Activated CD4-positive, alpha-beta T cell treated with anti-CD3 and anti-CD28 coated beads, Interleukin-2, amount 50 U/mL, for 1 hour (primary cell): ENCODE results near the gene ANKFN1.
"Not testable (repeated sequence)": the region's sequence is repeated elsewhere in the genome, so short reads cannot be mapped to it uniquely, and the experiment has no call there.

ENCODE experiments used
- DNase-seq: peaks from one replicate; pipeline ENCODE4 v3.0.0-alpha.2; 2020

Gene ANKFN1

GRCh38 chr17:56359518-56359917 lies 206.2 kb downstream of the ANKFN1 start:
- no peak for DNase-seq

DNA sequence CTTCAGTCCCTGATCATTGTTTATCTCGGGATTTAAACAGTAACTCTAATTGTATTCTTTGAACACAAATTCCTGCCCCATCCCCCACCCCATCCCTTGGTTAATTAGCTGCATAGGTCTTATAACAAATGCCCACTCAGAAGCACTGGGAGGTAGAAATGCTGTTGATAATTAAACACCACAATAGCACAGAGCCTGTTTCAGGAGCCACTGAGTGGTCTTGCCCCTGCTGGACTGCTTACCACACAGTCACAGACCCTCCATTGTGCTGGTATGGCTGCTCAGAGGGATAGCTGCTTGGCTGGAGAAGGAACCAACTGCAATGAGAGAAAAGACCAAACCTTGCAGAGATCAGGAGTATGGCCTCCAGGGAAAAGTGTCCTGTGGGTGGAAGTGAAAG lies 214.1 kb downstream of the ANKFN1 start:
- no peak for DNase-seq

DNA sequence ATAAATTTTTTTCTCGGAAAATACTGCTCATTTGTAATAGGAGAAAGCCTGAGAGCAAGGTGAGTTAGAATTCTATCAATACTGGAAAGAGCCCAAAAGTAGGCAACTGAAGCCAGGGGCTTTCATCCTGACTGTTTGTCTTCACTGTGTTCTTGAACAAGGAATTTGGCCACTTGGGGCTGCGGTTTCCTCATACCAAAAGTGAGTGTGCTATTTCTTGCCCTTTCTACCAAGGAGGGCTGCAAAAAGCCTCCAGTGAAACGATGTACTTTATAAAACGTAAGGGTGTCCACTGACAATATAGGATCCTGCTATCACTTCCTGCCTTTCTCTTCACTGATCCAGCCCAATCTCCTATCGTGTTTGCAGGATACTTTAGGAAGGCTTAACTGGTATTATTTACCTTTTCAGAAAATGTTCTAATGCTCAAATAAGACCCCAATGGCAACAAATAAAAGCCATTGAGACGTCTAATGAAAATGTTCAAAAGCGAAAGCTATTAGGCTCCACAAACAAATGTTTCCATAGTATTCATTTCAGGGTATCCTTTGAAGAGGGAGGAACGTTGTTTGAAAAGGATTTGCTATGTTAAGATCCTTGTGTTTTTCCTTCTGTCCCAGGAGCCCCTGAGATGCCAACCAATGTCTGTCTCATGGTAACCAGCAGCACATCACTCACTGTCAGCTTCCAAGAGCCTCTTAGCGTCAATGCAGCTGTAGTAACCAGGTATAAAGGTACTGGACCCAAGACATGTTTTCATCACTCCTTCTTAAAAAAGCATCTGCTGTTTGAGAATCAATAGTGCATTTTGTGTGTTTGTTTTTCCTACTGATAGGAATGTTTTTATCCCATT lies 220.9 kb downstream of the ANKFN1 start:
- DNase-seq: no peak

GRCh38 chr17:56389356-56389755 lies 236.1 kb downstream of the ANKFN1 start:
- no peak for DNase-seq

DNA sequence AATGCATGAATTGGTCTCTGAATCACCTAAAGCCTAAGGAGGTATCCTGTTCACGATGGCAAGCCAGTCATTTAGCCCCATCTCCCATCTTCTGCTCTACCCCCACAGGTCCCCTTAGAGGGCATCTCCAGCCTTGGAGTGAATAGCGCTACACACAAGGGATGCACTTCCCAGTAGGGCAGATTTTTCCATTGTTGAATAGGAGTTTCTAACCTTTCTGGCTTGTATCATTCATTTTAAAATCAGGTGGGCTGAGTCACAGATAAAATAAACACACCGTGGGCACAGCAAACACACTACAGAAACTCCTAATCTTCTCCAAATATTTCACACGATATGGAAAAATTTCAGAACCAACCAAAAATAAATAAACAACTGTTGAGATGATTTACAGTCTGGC lies 239.0 kb downstream of the ANKFN1 start:
- DNase-seq: no peak

- no peak for DNase-seq
These were observed 239.9 kb downstream of the ANKFN1 start for GRCh38 chr17:56393156-56393555.

DNA sequence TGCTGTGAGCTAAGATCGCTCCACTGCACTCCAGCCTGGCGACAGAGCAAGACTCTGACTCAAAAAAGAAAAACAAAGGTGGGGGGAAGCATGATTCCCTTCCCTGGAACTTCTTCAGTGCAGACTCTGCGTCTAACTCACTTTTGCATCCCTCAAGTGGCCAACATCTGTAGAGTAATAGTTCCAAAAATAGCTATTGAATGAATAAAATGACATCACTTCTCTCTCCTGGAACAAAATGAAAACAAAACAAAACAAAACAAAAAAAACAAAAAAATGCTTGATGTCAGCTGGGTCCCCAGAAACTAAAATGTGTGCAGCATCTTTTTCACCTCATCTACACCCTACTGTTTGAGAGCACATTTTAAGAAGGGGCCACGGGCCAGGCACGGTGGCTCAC lies 242.5 kb downstream of the ANKFN1 start:
- no peak for DNase-seq

DNA sequence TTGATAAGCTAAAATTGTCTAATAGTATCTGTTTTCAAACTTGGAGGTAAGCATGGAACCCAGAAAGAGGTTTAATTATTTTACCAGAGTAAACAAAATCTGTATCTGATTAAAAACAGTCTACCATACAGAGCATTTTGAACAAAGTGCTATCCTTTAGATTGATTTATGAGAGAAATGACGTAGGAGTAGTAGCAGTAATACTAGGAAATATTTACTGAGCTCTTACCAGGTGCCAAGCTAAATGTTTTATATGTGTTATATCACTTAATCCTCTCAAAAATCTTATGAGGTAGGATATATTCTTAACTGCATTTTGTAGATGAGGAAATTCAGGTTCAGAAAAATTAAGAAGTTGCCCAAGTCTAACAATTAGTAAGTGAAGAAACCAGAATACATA lies 253.8 kb downstream of the ANKFN1 start:
- DNase-seq: no peak

DNA sequence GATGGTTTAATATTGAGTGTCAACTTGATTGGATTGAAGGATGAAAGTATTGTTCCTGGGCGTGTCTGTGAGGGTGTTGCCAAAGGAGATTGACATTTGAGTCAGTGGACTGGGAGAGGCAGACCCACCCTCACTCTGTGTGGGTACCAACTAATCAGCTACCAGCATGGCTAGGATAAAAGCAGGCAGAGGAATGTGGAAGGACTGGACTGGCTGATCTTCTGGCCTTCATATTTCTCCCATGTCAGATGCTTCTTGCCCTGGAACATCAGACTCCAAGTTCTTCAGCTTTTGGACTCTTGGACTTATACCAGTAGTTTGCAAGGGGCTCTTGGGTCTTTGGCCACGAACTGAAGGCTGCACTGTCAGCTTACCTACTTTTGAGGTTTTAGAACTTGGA lies 259.1 kb downstream of the ANKFN1 start:
- not testable (repeated sequence) for DNase-seq

DNA sequence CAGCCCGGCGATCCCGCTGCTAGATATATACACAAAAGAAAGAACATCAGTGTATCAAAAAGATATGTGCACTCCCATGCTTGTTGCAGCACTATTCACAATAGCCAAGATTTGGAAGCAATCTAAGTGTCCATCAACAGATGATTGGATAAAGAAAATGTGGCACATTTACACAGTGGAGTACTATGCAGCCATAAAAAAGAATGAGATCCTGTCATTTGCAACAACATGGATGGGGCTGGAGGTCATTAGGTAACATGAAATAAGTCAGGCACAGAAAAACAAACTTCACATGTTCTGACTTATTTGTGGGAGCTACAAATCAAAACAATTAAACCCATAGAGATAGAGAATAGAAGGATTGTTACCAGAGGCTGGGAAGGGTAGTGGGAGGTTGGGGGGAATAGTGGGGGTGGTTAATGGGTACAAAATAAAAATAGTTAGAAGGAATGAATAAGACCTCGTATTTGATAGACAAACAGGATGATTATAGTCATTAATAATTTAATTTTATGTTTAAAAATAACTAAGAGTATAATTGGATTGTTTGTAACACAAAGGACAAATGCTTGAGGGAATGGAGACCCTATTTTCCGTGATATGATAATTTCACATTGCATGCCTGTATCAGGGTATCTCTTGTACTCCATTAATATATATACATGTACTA lies 263.5 kb downstream of the ANKFN1 start:
- no peak for DNase-seq

DNA sequence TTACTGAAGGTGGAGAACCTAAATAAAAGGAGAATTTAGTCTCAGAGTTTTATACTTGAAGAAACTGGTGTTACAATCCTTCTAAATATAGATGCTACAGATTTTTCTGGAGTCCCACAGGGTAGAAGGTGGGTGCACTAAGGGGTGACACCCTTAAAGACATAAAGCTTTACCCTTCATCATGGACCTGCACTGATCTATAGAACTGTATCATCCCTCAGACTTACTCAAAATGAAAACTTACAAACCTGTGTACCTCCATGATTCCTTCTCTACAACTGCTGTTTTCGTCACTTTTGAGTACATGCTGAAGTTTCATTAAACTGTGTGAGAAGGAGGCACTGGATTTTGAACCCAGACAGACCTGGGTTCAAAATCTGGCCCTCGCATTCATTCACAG lies 270.7 kb downstream of the ANKFN1 start:
- no peak for DNase-seq

DNA sequence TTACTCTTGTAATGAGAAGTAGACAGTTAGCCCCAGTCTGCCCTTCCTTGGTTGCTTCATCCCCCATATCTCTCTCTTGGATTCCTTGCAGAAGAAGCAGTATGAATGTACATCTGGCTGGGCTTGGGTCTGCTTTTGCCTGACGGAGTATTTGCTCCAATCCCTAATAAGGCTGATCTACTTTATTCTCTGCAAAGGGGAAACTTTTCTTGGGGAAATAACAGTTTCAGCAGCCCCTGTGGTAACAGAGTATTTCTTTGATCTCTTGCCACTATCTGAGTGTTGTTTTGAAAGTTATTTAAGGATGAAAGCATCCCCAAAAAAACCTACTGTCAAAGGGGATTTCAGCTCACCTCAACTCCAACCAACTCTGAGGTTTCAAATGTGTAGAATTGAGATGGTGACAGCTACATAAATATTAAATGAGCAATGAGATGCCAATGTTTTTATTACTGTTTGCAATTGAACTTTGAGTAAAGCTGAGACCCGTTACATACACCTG lies 271.3 kb downstream of the ANKFN1 start:
- DNase-seq: no peak

- DNase-seq: no peak
These were observed 272.2 kb downstream of the ANKFN1 start for GRCh38 chr17:56425483-56425882.

DNA sequence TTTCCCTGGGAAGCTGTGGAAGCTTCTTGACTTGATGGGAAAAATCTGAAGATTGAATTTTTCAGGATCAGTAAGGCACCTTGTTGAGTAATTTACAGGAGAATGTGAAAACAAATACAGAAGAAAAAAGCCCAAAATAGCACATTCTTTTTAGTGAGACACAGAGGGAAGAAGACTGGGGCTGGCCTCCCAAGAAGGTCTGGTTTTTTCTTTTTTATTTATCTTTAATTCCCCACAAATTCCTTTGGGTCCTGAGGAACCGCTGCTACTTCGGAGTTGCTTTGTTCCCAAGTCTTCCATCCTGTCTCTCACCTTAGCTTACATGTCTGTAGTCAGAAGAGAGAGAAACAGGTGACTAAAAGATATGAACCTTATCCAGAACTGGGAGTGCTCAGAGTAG lies 273.6 kb downstream of the ANKFN1 start:
- DNase-seq: no peak

- DNase-seq: no peak
These were observed 278.5 kb downstream of the ANKFN1 start for GRCh38 chr17:56431736-56432135.

- DNase-seq: no peak
These were observed 279.2 kb downstream of the ANKFN1 start for GRCh38 chr17:56432443-56432842.

GRCh38 chr17:56434610-56435009 lies 281.3 kb downstream of the ANKFN1 start:
- no peak for DNase-seq

DNA sequence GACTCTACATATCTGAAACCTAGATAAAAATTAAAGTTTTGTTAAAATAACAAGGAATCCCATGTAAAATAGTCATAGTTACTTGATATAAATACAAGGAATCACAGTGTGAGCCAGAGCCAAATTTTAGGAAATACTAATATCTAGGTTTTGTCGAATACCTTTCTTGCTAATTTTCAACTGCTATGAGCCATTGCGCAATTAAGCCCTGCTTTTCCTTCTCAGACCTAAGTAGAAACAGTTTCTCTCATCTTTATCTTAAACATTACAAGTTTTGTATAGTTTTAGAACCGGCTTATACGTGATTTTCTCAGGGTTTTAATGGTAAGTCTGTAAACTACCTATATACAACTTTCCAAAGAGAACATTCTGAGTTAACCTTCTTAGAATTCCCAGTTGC lies 282.9 kb downstream of the ANKFN1 start:
- no peak for DNase-seq

DNA sequence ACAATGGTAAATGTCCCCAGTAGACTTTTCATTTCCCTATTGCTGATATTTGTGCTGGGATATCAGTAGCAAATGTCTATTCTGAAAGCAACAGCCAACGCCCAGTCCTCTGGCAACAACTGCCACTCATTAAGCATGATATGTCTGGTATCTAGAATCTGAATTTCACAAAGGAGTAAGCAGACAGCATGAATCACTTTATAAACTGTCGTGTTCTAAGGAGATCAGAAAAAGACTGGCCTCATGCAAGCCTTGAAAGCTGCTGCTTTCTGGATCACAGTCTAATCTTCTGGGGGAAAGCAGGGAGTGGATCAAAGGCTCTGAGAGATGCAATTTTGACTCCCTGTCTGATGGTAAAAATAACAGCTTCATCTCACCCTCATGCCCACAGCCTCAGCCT lies 287.1 kb downstream of the ANKFN1 start:
- no peak for DNase-seq

GRCh38 chr17:56441308-56441707 lies 288.0 kb downstream of the ANKFN1 start:
- no peak for DNase-seq

- no peak for DNase-seq
These were observed 292.6 kb downstream of the ANKFN1 start for GRCh38 chr17:56445692-56446411.

- no peak for DNase-seq
These were observed 293.9 kb downstream of the ANKFN1 start for GRCh38 chr17:56447171-56447570.

GRCh38 chr17:56448371-56448770 lies 295.1 kb downstream of the ANKFN1 start:
- DNase-seq: no peak

- no peak for DNase-seq
These were observed 295.9 kb downstream of the ANKFN1 start for GRCh38 chr17:56449176-56449575.
